ENCODE results near the gene LBP.

The LBP gene

DNA sequence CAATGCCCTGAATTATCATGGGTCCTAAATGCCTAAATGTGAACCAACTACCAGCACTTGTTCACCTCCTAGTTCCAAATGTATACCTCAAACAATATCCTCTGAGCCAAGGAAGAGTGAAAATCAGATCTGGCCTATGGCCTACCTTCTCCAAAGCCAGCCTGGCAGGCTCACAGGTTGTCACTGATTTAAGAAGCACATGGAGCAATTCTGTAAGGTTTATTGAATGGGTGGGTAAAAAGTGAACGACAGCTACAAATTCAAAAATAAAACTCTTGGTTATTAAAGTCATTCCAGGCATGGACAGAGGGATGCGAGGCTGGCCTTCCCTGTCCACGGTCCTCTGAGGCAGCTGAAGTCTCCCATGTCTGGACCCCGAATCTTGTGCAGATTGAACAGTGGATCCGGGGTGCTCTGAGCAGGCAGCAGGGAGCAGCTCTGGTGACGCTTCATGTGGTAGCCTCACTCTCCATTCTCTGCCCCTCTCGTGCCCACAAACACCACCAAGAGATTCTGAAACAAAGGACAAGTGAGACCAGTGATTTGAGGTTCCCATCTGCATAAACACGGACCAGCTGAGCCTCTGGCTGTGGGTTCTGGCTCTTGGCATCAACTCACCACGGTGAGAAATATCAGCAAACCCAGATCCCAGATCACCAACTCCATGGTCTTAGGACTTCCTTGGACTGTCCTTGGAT, 74.3 kb downstream of the LBP start:
- DNase-seq, result peak in 6 of 42 donors; percentile 23 to 55 (median 35)
- intact Hi-C loops (cut with DNase I), result no loop called here

DNA sequence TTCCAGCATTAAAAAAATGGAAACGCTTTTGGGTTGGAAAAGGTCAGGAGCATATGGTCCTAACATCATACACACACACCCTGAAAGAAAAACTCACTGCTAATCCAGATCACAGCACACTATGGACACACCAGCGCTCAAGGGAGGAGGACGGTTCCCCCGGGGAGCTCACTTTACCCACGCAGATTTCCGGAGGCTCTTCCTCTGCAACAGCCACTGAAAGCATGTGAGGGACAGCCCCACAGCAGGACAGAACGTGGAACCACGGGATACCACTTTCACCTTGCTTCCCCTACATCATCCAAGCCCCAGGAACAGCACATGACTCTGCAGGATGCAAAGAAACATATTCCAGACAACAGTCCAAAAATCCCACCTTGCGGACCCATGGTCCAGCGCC, 75.6 kb downstream of the LBP start:
- DNase-seq, result no peak
- intact Hi-C loops (cut with DNase I), result no loop called here

DNA sequence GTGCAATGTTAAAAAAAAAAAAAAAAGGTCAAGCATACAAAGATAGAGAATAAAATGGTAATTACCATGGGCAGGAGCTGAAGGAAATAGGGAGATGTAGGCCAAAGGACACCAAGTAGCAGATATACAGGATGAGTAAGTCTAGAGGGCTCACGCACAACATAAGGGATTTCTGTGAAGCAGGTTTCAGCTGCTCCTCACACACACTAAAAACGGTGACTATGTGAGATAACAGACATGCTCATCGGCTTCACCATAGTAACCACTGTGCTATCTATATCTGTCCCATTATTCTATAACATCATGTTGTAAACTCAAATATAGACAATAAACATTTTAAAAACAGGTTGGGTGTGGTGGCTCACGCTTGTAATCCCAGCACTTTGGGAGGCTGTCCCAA, 77.3 kb downstream of the LBP start:
- no peak for DNase-seq
- intact Hi-C loops (cut with DNase I), result no loop called here

DNA sequence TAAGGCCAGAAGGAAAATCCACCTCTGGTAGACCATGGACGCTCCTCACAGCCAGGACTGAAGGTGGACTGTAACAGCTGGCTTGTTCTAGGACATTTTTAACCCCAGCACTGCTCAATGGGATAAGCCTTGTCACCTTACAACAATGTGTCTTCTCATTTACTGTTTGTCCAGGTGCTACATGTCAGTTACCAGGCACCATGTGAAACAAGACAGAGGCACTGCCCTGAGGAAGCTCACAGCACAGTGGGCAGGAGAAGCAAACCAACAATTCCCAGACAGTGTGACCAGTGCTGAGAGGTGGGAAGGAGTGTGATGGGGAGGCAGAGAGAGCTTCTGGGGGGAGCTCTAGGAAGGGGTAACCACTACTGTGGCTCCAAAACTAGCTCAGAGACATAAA, 78.1 kb downstream of the LBP start:
- no peak for DNase-seq
- intact Hi-C loops (cut with DNase I), result no loop called here

DNA sequence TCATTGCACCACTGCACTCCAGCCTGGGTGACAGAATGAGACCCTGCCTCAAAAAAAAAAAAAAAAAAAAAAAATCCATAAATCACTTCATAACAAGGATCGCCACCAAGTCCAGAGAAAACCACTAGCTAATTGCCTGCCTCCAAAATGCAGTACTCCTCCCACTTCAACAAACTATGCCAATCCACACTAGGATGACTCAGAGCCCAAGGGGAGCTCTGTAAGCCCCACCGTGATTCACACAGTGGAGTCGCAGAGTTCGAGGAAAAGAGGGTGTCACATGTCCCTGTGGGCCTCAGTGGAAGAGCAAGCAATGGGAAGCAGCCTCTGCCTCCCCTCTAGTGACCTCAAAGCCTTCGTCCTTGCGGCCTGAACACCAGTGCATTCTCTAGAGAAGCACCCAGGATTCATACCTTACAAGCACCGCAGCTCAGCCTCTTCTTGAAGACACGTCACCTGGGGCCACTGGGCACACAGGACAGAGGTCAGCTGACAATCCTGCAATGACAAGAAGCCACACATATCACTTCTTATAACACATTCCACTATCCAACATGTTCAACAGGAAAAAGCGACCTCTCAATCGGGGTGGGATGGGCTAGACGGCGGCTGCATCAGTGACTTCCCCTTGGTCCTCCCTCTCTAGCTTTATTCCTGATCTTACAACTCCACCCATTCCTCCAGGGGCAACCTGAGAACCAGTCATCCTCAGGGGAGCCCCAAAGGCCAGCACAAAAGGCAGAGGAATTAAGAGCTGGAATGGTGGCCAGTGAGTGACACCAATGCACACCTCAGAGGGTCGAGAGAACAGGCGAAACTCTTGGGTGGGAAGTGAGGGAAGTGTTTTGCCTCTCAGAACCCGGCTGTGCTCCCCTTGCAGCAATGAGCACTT, 80.0 kb downstream of the LBP start:
- DNase-seq, result peak in 36 of 42 donors; percentile 20 to 88 (median 60)
- intact Hi-C loops (cut with DNase I), result no loop called here

Data from head of caudate nucleus (tissue), 42 donors.